Adrenal gland (tissue), 5 donors: ENCODE results near the gene DNAJC8.

Experiments
- POLR2A ChIP-seq, 2 donors: fragments of 450-650 bp; IDR thresholded peaks; one replicate each; pipeline ENCODE4 v1.6.1; 2017; ENCODE audit warnings: antibody characterized with exemption in 2 of 2, mild to moderate bottlenecking in 2 of 2, moderate library complexity in 1 of 2
- TF ChIP-seq, protein P1 (sequence below), 6 experiments: fragments of 450-650 bp in 4 of 6; fragments of 200-600 bp in 2 of 6; sonication (generic) in 1 of 6; IDR thresholded peaks; 1 replicate in 5 of 6; 2 replicates in 1 of 6; pipeline versions ENCODE4 v1.5.1 to v1.8.0; 2016 to 2021; ENCODE audit warnings: antibody characterized with exemption in 6 of 6, mild to moderate bottlenecking in 2 of 6, moderate library complexity in 1 of 6
- donor health status: DM: no; HTN: no; CAD: no.

DNA sequence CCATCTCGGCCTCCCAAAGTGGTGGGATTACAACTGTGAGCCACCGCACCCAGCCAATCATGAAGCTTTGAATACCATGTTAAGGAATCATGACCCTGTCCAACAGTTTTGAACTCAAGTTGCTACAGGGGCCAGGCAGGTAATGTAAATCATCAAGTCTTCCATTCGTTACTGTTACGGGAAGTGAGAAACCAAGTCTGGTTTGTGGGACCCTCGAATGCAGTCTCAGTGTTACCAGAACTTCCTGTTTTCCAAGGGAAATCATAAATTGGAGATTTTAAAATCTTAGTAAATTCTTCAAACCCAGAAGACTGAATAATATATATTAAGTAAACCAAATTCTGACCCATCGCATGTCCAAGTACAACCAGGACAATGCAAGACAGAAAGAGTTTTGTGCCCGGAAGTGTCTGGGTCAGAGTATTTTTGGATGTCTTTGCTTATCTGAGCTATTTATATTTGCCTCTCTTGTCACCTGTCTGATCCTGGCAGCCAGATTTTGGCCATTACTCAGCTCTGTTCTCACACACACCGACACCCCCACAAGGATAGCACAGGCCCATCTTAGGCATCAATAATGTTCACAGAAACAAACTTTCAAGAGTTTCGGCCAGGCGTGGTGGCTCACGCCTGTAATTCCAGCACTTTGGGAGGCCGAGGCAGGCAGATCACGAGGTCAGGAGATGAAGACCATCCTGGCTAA is 11.9 kb upstream of the DNAJC8 start:
- TF ChIP-seq POLR2A (IDR thresholded peaks at IDR 0.05), result no peak
- TF ChIP-seq, protein P1, sequence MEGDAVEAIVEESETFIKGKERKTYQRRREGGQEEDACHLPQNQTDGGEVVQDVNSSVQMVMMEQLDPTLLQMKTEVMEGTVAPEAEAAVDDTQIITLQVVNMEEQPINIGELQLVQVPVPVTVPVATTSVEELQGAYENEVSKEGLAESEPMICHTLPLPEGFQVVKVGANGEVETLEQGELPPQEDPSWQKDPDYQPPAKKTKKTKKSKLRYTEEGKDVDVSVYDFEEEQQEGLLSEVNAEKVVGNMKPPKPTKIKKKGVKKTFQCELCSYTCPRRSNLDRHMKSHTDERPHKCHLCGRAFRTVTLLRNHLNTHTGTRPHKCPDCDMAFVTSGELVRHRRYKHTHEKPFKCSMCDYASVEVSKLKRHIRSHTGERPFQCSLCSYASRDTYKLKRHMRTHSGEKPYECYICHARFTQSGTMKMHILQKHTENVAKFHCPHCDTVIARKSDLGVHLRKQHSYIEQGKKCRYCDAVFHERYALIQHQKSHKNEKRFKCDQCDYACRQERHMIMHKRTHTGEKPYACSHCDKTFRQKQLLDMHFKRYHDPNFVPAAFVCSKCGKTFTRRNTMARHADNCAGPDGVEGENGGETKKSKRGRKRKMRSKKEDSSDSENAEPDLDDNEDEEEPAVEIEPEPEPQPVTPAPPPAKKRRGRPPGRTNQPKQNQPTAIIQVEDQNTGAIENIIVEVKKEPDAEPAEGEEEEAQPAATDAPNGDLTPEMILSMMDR (IDR thresholded peaks at IDR 0.05), result no peak
